Hematopoietic multipotent progenitor cell (in vitro differentiated cells): Measurements from ENCODE around the gene RIMBP2. TPM values are rescaled to one million over a fixed set of nuclear protein-coding genes. Genes with fewer than 3 reads are reported as not detected.
"Not testable (repeated sequence)": the region's sequence is repeated elsewhere in the genome, so short reads cannot be mapped to it uniquely, and the experiment has no call there.

Experiments
- DNase-seq, 3 donors: peaks; one replicate each; pipeline ENCODE4 v3.0.0-alpha.2; 2011 to 2015; ENCODE audit warnings: low read depth in 2 of 3, low spot score in 2 of 3
- total RNA-seq: library from RNA; depleted of rRNA; stranded (reverse); fragments of >200 nt; gene quantifications from one replicate; pipeline ENCODE4 v1.2.3, GENCODE V29; 2012

RIMBP2 gene
- total RNA-seq, 1 donor = 0.27 TPM

GRCh38 chr12:130611026-130611905, 104.8 kb downstream of the RIMBP2 start:
- DNase-seq = no peak

GRCh38 chr12:130609966-130610365, 106.1 kb downstream of the RIMBP2 start:
- no peak for DNase-seq

GRCh38 chr12:130608831-130609230, 107.3 kb downstream of the RIMBP2 start:
- no peak for DNase-seq

DNA sequence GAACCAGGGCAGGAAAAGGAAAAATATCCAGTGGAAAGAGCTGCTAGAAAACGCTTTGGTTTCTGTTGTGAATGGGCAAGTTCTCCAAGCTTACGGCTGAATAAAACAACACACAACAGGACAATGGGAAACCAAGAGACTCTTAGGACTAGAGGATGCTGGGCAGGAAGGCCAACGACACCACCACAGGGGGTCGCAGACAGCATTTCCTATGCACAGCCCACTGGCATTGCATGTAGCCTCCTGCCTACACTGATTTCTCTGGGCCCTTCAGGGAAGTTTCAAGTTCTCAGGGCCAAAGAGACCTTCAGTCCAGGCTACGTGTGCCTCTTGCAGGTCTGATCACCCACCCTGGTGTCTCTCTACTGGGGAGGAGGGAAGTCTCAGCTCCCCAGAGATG, 108.0 kb downstream of the RIMBP2 start:
- DNase-seq = peak in 1 of 3 donors; percentile 3

DNA sequence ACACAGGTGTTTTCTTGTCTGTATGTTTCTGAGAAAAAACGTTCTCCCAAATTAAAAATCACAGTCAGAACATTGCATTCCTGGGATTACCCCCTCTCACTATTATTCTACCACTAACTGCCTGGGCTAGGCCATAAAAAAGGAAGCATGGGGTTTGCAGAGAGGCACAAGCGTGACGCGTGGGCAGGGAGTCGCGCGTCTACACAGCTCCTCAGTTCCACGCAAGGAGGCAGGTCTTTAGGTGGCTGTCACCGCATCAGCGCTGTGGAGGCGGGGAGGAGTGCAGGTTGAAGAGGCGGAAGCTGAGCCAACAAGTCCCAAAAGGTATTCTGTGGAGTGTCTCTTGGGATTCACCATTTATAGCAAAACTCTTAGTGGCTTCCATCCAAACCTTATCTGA, 109.9 kb downstream of the RIMBP2 start:
- no peak for DNase-seq

- DNase-seq = no peak
Observed at GRCh38 chr12:130603396-130603965, 112.6 kb downstream of the RIMBP2 start.

DNA sequence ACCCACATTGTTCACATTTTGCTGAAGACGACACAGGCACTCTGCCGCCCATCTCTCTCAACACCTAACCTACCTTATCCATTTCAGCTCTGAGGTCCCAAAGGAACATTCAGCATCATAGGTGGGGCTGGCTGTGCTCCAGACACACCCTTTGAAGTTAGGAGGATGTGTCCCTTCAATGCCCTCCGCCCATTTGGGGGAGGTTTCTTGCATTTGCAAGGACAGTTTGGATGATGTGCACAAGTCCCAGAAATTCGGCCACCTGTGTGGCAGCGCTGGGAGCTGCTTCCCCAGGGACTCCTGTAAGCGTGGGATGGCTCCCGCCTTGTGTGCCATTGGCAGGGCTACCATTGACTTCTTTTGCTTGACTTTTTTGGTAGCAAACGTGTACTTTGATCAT, 113.8 kb downstream of the RIMBP2 start:
- no peak for DNase-seq

DNA sequence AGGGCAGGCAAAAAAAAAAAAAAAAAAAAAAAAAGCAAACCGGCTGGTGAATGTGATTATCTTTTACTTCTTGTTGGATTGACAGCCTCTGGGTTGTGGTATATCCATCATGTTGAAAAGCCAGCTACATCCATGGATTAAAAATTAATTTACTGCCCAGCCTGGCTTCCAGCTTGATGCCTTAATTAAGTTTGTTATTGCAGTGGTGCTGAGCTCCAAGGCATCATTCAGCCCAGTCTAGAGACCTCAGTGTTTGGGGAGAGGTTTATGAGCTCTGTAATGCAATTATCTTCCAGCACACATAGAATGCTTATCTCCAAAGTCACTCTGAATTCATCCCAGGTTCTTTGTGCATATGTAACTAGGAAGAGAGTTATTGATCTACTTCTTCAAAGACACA, 114.8 kb downstream of the RIMBP2 start:
- DNase-seq = no peak

DNA sequence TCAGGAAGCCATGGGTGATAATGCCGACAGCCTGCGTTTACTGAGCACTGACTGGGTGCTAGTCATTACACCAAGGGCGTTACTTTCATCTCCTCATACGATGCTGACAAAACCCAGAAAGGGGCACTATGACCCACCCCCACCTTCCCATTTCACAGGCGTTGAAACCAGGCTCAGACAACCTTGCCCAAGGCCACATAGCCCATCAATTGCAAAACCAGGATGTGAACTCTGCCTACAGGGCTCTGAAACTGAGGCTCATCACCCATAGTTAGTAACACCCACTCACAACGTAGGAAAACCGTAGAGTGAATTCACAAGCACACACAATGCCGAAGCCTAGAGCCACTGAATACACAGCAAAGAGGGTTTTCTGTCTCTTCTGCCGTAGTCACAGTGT, 119.9 kb downstream of the RIMBP2 start:
- DNase-seq = no peak

GRCh38 chr12:130595566-130595965, 120.5 kb downstream of the RIMBP2 start:
- DNase-seq = no peak

- no peak for DNase-seq
Observed at GRCh38 chr12:130593056-130593455, 123.0 kb downstream of the RIMBP2 start.

GRCh38 chr12:130592641-130593040, 123.5 kb downstream of the RIMBP2 start:
- DNase-seq = no peak

- no peak for DNase-seq
Observed at GRCh38 chr12:130591736-130592135, 124.4 kb downstream of the RIMBP2 start.

GRCh38 chr12:130590685-130591084, 125.4 kb downstream of the RIMBP2 start:
- no peak for DNase-seq

DNA sequence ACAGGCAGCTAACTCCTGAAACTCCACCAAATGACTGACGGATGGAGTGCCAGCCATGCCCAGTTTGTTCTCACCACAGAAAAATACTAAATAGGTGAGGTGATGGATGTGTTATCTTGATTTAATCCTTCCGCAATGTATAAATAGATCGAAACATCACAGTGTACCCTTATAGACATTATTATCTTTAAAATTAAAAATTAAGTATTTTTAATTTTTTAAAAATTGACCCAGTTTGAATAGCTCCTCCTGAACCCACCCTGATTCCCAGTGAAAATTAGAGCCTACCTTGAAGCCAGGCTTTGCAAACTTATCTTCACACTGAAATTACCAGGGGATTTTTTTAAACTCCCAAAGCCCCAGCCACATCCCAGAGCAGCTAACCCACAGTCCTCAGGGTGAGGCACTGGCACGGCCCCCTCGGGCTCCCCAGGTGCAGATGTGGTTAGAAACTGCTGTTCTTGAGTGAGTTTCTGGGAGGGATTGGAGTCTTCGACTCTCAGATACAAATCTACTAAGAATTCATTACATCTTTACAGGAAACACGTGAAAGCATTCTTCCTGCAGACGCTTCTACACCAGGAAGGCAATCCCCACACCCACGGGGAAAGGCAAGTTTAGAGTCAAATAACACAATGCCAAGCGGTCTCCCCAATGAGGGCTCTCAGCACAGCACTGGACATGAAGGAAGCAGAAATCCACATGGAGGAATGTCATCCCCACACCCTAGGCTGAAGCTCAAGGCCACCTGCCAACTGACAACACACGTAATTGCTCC, 126.4 kb downstream of the RIMBP2 start:
- no peak for DNase-seq

DNA sequence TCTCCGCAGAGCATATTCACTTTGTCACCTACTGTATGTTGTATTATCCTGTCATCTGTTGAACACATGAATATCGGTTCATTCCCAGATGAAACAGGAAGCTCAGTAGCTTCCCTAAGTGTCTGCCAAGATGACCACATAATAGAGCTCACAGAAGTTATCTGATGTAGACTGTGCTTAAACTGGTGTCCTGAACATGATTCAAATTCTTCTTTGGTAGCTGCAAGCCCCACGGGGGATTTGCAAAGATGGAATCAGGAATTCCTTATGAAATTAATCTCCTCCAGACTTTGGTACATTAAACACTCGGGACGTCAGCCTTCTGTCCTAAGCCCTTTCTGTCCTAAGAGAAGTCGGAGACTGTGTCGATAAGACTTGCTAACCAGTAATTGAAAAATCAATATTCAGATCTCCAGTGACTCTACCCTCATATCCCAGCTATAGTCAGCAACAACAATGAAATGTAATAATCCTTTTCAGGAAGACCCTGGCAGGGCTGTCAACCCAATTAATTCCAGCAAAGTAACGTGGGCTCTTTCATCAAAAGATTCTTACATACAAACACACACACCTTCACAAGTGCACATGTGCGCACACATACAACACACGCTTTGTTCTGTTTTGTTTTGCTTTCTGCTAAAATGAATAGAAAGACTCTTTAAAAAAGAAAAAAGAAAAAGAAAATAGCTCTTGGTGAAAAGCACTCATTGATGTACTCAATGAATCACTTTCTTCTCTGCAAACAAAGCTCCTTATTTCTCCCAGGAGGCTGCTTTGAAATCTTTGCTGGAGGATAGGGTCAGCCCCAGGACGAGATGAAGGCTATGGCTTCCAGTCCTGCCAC, 127.2 kb downstream of the RIMBP2 start:
- DNase-seq = no peak

GRCh38 chr12:130587966-130588365, 128.1 kb downstream of the RIMBP2 start:
- DNase-seq = no peak

DNA sequence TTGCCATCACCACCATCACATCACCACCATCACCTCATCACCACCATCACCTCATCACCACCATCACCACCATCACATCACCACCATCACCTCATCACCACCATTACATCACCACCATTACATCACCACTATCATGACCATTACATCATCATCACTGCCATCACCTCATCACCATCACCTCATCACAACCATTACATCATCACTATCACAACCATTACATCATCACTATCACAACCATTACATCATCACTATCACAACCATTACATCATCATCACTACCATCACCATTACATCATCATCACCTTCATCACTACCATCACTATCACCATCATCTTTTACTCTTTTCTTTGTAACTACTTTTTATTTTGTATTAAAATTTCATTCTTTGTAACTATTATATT, 131.6 kb downstream of the RIMBP2 start:
- DNase-seq = not testable (repeated sequence)

GRCh38 chr12:130583800-130584199, 132.3 kb downstream of the RIMBP2 start:
- DNase-seq = no peak

DNA sequence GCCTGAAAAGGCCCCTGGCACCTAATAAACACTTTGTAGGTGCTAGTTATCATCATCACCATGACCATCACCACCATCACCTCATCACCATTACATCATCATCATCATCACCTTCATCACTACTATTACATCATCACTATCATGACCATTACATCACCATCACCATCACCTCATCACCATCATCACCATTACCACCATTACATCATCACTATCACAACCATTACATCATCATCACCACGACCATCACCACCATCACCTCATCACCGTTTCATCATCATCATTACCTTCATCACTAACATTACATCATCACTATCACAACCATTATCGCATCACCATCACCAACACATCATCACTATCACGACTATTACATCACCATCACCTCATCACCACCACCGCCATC, 132.8 kb downstream of the RIMBP2 start:
- DNase-seq = no peak

GRCh38 chr12:130582286-130582685, 133.8 kb downstream of the RIMBP2 start:
- no peak for DNase-seq
